Measurements from ENCODE around the gene FAXDC2. TPM values are rescaled to one million over a fixed set of nuclear protein-coding genes. Genes with fewer than 3 reads are reported as not detected.
A peak's percentile ranks its signal among the peaks of the same experiment; 100 is the strongest.

FAXDC2 gene
- total RNA-seq, 4 donors from 2014 or later = 57.6 to 154 (median 75.8) TPM

- peaks cover 4 to 77% (median 6%) of the 10 kb centered on the region in 3 donors for H3K36me3 ChIP-seq
- 57 to 58% methylated on average over 4 of the region's 4 CpGs for WGBS, 2 donors
- TF ChIP-seq EP300 (IDR thresholded peaks at IDR 0.05) = no peak
- no peak for TF ChIP-seq CTCF (IDR thresholded peaks at IDR 0.05)
- TF ChIP-seq POLR2A (IDR thresholded peaks at IDR 0.05) = no peak
Measured at GRCh38 chr5:154881986-154882385, 31.6 kb upstream of the FAXDC2 start.

GRCh38 chr5:154878642-154879335, 28.4 kb upstream of the FAXDC2 start:
- H3K36me3 ChIP-seq = peaks cover 0 to 77% (median 17%) of the 10 kb centered on the region in 3 donors
- no peak for TF ChIP-seq CTCF (IDR thresholded peaks at IDR 0.05)
- TF ChIP-seq EP300 (IDR thresholded peaks at IDR 0.05) = no peak
- no peak for TF ChIP-seq POLR2A (IDR thresholded peaks at IDR 0.05)

More at GRCh38 chr5:154881986-154882385, 31.6 kb upstream of the FAXDC2 start:
- Histone ChIP-seq H3K9me3 (peaks cover 0 to 48% (median 13%) of the 10 kb centered on the region in 4 donors), H3K4me1 (no peaks in the 10 kb centered on the region), H3K27ac (no peak overlapping the region), H3K4me3 (no peak overlapping the region), H3K27me3 (no peaks in the 10 kb centered on the region)
- no peak for DNase-seq (ENCODE audit: low spot score in 2 of 2)

GRCh38 chr5:154873791-154874331, 23.5 kb upstream of the FAXDC2 start:
- 85 to 90% methylated on average over 5 of the region's 5 CpGs for WGBS, 2 donors
- H3K9me3 ChIP-seq = peaks cover 0 to 11% (median 2%) of the 10 kb centered on the region in 4 donors
- peaks cover 0 to 91% (median 26%) of the 10 kb centered on the region in 3 donors for H3K36me3 ChIP-seq
- no peak overlapping the region for H3K4me3 ChIP-seq
- no peak for DNase-seq (ENCODE audit: low spot score in 2 of 2)
- peaks cover 0 to 28% (median 0%) of the 10 kb centered on the region in 4 donors for H3K4me1 ChIP-seq
- TF ChIP-seq CTCF (IDR thresholded peaks at IDR 0.05) = no peak
- no peak for TF ChIP-seq POLR2A (IDR thresholded peaks at IDR 0.05)
- TF ChIP-seq EP300 (IDR thresholded peaks at IDR 0.05) = no peak
- no peaks in the 10 kb centered on the region for H3K27me3 ChIP-seq
- peak overlapping the region in 3 of 4 donors; percentile 44 to 86 (median 78) for H3K27ac ChIP-seq

More at GRCh38 chr5:154878642-154879335, 28.4 kb upstream of the FAXDC2 start:
- Histone ChIP-seq H3K27me3 (no peaks in the 10 kb centered on the region), H3K4me1 (peaks cover 0 to 4% (median 0%) of the 10 kb centered on the region in 4 donors), H3K9me3 (peaks cover 0 to 20% (median 4%) of the 10 kb centered on the region in 4 donors), H3K27ac (no peak overlapping the region), H3K4me3 (no peak overlapping the region)
- no peak for DNase-seq (ENCODE audit: low spot score in 2 of 2)
- WGBS, 2 donors = 92 to 96% methylated on average over 14 of the region's 14 CpGs

GRCh38 chr5:154871734-154872133, 21.3 kb upstream of the FAXDC2 start:
- TF ChIP-seq CTCF (IDR thresholded peaks at IDR 0.05) (no peak), POLR2A (IDR thresholded peaks at IDR 0.05) (no peak), EP300 (IDR thresholded peaks at IDR 0.05) (no peak)
- no peak for DNase-seq (ENCODE audit: low spot score in 2 of 2)
- H3K36me3 ChIP-seq = peaks cover 0 to 87% (median 26%) of the 10 kb centered on the region in 3 donors
- no peak overlapping the region for H3K4me3 ChIP-seq
- 92% methylated on average over 4 of the region's 4 CpGs for WGBS, 2 donors
- peak overlapping the region in 3 of 4 donors; percentile 59 to 86 (median 82) for H3K27ac ChIP-seq
- H3K4me1 ChIP-seq = peaks cover 0 to 41% (median 4%) of the 10 kb centered on the region in 4 donors
- no peaks in the 10 kb centered on the region for H3K27me3 ChIP-seq
- no peaks in the 10 kb centered on the region for H3K9me3 ChIP-seq

- DNase-seq (ENCODE audit: low spot score in 2 of 2) = no peak
- Histone ChIP-seq H3K27me3 (no peaks in the 10 kb centered on the region), H3K4me3 (no peak overlapping the region), H3K36me3 (peaks cover 4 to 87% (median 8%) of the 10 kb centered on the region in 3 donors), H3K27ac (peak overlapping the region in 3 of 4 donors; percentile 25 to 60 (median 42)), H3K9me3 (no peaks in the 10 kb centered on the region), H3K4me1 (peaks cover 0 to 53% (median 4%) of the 10 kb centered on the region in 4 donors)
- no peak for TF ChIP-seq CTCF (IDR thresholded peaks at IDR 0.05)
- no peak for TF ChIP-seq POLR2A (IDR thresholded peaks at IDR 0.05)
- peak in 1 of 2 donors; percentile 8 for TF ChIP-seq EP300 (IDR thresholded peaks at IDR 0.05)
- whole genome bisulfite sequencing, 2 donors = 75 to 83% methylated on average over 5 of the region's 5 CpGs
Measured at GRCh38 chr5:154868702-154869101, 18.3 kb upstream of the FAXDC2 start.
